GM12801 (cell line): ENCODE measurements around the gene WDR20.

Source experiments
- TF ChIP-seq, protein P1 (sequence below): IDR thresholded peaks from one replicate; pipeline ENCODE4 v1.5.1; 2011; ENCODE audit warnings: control low read depth; ENCODE audit not compliant: insufficient read length; ENCODE audit errors: extremely low read depth

The WDR20 gene

DNA sequence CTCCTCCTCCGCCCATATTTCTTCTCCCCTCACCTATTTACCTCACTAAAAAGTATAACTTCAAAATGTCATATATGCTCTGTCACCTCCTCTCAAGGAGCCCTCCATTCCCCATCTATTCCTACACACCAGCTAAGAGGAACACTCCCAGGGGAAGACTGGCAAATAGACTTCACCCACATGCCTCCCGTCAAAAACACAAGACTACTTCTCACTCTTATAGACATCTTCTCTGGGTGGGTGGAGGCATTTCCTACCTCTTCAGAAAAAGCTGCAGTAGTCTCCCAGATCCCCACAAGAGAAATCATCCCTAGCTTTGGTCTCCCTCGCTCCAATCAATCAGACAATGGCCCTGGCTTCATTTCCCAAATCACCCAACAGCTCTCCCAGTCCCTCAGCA, 99.1 kb downstream of the WDR20 start:
- TF ChIP-seq, protein P1, sequence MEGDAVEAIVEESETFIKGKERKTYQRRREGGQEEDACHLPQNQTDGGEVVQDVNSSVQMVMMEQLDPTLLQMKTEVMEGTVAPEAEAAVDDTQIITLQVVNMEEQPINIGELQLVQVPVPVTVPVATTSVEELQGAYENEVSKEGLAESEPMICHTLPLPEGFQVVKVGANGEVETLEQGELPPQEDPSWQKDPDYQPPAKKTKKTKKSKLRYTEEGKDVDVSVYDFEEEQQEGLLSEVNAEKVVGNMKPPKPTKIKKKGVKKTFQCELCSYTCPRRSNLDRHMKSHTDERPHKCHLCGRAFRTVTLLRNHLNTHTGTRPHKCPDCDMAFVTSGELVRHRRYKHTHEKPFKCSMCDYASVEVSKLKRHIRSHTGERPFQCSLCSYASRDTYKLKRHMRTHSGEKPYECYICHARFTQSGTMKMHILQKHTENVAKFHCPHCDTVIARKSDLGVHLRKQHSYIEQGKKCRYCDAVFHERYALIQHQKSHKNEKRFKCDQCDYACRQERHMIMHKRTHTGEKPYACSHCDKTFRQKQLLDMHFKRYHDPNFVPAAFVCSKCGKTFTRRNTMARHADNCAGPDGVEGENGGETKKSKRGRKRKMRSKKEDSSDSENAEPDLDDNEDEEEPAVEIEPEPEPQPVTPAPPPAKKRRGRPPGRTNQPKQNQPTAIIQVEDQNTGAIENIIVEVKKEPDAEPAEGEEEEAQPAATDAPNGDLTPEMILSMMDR, result no peak

DNA sequence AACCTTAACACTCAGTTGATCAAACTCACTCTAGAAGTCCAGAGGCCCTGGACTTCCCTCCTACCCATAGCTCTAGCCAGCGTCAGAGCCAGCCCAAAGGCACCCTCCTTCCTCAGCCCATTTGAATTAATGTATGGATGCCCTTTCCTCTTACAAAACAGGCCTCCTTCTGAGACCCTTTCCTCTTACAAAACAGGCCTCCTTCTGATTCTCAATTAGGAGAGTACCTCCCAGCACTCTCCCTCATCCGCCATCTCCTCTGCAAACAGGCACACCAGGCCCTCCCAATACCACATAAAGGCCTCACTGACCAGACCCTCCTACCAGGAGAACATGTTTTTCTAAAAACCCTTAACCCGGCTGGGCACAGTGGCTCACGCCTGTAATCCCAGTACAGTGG, 99.5 kb downstream of the WDR20 start:
- TF ChIP-seq, protein P1, result no peak

DNA sequence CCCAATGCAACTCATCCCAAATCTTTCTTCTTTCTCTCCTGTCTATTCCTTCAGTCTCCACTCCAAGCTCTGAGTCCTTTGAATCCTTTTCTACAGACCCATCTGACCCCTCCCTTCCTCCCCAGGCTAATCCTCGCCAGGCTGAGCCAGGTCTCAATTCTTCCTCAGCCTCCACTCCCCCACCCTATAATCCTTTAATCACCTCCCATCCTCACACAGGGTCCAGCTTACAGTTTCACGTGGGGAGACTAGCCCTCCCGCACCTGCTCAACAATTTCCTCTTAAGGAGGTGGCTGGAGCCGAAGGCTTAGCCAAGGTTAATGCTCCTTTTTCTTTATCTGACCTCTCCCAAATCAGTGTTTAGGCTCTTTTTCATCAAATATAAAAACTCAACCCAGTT, 101.5 kb downstream of the WDR20 start:
- TF ChIP-seq, protein P1, result no peak

DNA sequence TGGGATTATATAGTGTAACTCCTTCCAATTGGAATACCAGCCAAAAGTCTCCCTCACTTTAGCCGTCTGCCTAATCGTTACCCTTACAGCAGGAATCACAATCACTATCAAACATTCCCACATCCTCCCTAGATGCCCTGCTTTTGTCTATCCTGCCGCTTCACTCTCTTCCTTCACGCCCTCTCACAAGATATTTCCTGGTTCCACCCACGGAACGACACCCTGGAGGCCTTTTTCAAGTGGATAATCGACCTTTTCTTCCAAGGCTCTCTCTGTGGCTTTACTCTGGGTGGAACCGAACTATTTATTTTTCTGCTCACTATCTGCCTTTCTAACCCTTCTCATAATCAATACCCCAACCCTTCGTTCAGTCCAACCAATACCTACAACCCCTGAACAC, 106.4 kb downstream of the WDR20 start:
- TF ChIP-seq, protein P1, result no peak

DNA sequence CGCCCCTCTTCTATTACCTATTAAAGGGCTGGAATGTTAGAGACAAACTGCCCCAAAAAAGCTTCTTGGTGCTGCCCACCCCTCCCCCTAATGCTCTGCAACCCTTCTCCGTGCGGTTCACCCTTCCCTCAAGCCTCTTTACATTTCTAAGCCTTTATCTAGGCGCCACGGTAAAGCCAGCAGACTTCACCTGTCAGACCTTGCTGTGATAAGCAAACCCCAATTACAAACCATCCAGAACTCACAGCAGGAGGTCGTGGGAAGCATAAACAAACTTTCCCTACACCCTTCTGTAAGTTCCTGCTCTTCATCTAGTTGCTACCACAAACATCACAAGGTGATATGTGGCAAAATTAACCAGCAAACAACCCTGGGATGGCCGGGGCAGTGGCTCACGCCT, 108.4 kb downstream of the WDR20 start:
- TF ChIP-seq, protein P1, result no peak

DNA sequence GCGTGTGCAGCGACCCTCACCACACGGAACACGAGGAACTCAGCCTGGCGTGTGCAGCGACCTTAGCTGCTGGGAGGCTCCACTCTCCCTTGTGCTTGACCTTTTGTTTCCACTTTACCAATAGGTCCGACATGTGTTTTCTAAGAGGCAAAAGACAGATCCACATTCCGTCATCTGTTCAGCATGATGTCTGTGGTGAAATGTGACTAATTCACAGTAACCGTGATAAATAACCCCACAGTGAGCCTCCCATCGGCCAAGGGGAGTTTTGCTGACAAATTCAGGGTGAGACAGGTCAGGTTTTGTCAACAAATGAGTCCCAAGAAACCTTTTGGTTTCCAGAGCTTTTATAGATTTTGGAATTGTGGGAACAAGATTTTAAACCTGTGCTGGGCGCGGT, 109.3 kb downstream of the WDR20 start:
- TF ChIP-seq, protein P1, result no peak

DNA sequence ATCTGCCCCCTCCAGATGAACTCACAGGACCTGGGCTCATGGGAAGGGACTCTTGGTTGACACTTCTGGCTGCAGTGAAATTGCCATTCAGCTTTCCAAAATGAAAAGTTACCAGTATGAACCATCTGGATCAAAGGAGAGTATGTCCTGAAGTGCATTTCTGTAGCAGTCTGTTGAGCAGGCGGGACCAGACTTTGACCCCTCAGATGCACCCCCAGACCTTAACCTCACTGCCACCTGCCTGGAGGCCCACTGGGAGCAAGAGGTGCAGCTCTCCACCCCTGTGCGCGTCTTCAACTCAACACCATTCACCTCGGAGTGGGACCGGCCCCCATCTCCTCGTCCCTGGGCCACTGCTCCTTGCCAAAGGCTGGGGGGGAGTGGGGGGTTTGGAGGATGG, 110.3 kb downstream of the WDR20 start:
- TF ChIP-seq, protein P1, result no peak

DNA sequence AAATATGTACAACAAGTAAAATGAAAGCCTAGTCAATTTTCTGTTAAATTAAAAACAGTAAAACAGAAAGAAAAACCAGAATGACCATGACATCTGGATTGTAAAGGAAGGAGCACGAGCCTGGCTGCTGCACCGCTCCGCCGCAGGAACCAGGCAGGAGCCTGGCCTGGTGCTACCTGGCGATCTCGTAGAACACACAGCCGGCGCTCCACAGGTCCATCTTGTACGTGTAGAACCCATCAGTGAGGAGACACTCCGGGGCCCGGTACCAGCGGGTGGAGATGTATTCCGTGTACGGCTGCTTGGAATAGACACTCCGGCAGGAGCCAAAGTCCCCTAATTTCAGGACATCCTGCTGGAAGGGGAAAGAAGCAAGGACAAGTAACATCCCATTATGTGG, 110.9 kb downstream of the WDR20 start:
- TF ChIP-seq, protein P1, result no peak
